ENCODE data around the gene ING1. TPM values are rescaled to one million over a fixed set of nuclear protein-coding genes. Genes with fewer than 3 reads are reported as not detected.

The ING1 gene
- polyA plus RNA-seq, 1 experiment, result 14.3 TPM

- H3K27me3 ChIP-seq (ENCODE audit: control insufficient read depth, insufficient read depth, low read length), result no peaks in the 10 kb centered on the region
- H3K4me3 ChIP-seq (ENCODE audit: low read depth, low read length), result no peak overlapping the region
- DNase-seq (ENCODE audit: low read depth), result no peak
- no peaks in the 10 kb centered on the region for H3K36me3 ChIP-seq (ENCODE audit: control insufficient read depth, insufficient read depth, low read length)
- ChIA-PET CTCF (no interaction called here), POLR2A (no interaction called here)
- TF ChIP-seq CTCF (IDR thresholded peaks at IDR 0.05; ENCODE audit: insufficient read depth, low read depth, low read length), result no peak
These were observed 42.7 kb downstream of the ING1 start for GRCh38 chr13:110756219-110756631.

- no peak for DNase-seq (ENCODE audit: low read depth)
- CTCF ChIA-PET, result interaction anchor here (1.4 kb wide), 1 partner anchor 16 kb away, joined by 3 read pairs; no protein-coding TSS in a partner anchor
- Histone ChIP-seq H3K36me3 (ENCODE audit: control insufficient read depth, insufficient read depth, low read length) (no peaks in the 10 kb centered on the region), H3K4me3 (ENCODE audit: low read depth, low read length) (no peak overlapping the region), H3K27me3 (ENCODE audit: control insufficient read depth, insufficient read depth, low read length) (no peaks in the 10 kb centered on the region)
- TF ChIP-seq CTCF (IDR thresholded peaks at IDR 0.05; ENCODE audit: insufficient read depth, low read depth, low read length), result no peak
- POLR2A ChIA-PET, result no interaction called here
These were observed 43.8 kb downstream of the ING1 start for GRCh38 chr13:110757296-110757695.

- DNase-seq (ENCODE audit: low read depth), result no peak
- Histone ChIP-seq H3K36me3 (ENCODE audit: control insufficient read depth, insufficient read depth, low read length) (no peaks in the 10 kb centered on the region), H3K27me3 (ENCODE audit: control insufficient read depth, insufficient read depth, low read length) (no peaks in the 10 kb centered on the region), H3K4me3 (ENCODE audit: low read depth, low read length) (no peak overlapping the region)
- TF ChIP-seq CTCF (IDR thresholded peaks at IDR 0.05; ENCODE audit: insufficient read depth, low read depth, low read length), result no peak
- ChIA-PET POLR2A (interaction anchor here (0.7 kb wide), 1 partner anchor 43 kb away, joined by 3 read pairs; no protein-coding TSS in a partner anchor), CTCF (interaction anchor here (0.6 to 1.4 kb wide), 3 partner anchors 17 to 255 kb away, joined by 3 to 4 read pairs (median 3); no protein-coding TSS in a partner anchor)
These were observed 44.8 kb downstream of the ING1 start for GRCh38 chr13:110758195-110758805.

- no peaks in the 10 kb centered on the region for H3K36me3 ChIP-seq (ENCODE audit: control insufficient read depth, insufficient read depth, low read length)
- H3K27me3 ChIP-seq (ENCODE audit: control insufficient read depth, insufficient read depth, low read length), result no peaks in the 10 kb centered on the region
- no peak for DNase-seq (ENCODE audit: low read depth)
- H3K4me3 ChIP-seq (ENCODE audit: low read depth, low read length), result no peak overlapping the region
- ChIA-PET POLR2A (no interaction called here), CTCF (no interaction called here)
- no peak for TF ChIP-seq CTCF (IDR thresholded peaks at IDR 0.05; ENCODE audit: insufficient read depth, low read depth, low read length)
These were observed 46.2 kb downstream of the ING1 start for GRCh38 chr13:110759710-110760109.

- Histone ChIP-seq H3K4me3 (ENCODE audit: low read depth, low read length) (no peak overlapping the region), H3K36me3 (ENCODE audit: control insufficient read depth, insufficient read depth, low read length) (no peaks in the 10 kb centered on the region), H3K27me3 (ENCODE audit: control insufficient read depth, insufficient read depth, low read length) (no peaks in the 10 kb centered on the region)
- ChIA-PET CTCF (no interaction called here), POLR2A (no interaction called here)
- TF ChIP-seq CTCF (IDR thresholded peaks at IDR 0.05; ENCODE audit: insufficient read depth, low read depth, low read length), result no peak
- no peak for DNase-seq (ENCODE audit: low read depth)
These were observed 47.1 kb downstream of the ING1 start for GRCh38 chr13:110760611-110761010.
